Heart left ventricle (tissue), 13 donors: Measurements from ENCODE around the gene PDCD11.

ENCODE experiments used
- POLR2A ChIP-seq, 2 donors: fragments of 450-650 bp; IDR thresholded peaks; one replicate each; pipeline ENCODE4 v1.6.1; 2017; ENCODE audit warnings: antibody characterized with exemption in 2 of 2, mild to moderate bottlenecking in 2 of 2, moderate library complexity in 2 of 2
- TF ChIP-seq, protein P1 (sequence below), 12 donors: fragments of 200-600 bp; sonication (generic) in 4 of 12; IDR thresholded peaks; one replicate each; pipeline versions ENCODE4 v1.5.0 to v1.8.0; 2018 to 2022; ENCODE audit warnings: antibody characterized with exemption in 12 of 12, mild to moderate bottlenecking in 5 of 12
- donor health status: ischemic (EF 13 %, LVEDD 7.1; RV severe dilation, severe dysfunction).
- donor health status: DM: no; HTN: yes; CAD: no.
- donor health status: DM: no; HTN: no; CAD: no.
- donor health status: ischemic (EF 25% LVEDD 6.9; RV normal size, moderate dysfunction).
- donor health status: ischemic (EF 25% LVEDD 5.7; RV mildly dilated, moderate dysfunction).
- donor health status: ischemic (EF 35%, LVEDD 5.7; RV mildly dilated, moderate dysfunction).
- donor health status: nonischemic (EF 11% LVEDD 7.7; RV severe dilation, severe dysfunction).
- donor health status: DM: yes; HTN: yes; CAD: no.
- donor health status: PGD.
- donor health status: ischemic (EF 29% LVEDD 5.4; RV normal size, mild dysfunction).
- donor health status: nonischemic (EF 23%, LVEDD 6.1; RV moderate dilation, normal function).

DNA sequence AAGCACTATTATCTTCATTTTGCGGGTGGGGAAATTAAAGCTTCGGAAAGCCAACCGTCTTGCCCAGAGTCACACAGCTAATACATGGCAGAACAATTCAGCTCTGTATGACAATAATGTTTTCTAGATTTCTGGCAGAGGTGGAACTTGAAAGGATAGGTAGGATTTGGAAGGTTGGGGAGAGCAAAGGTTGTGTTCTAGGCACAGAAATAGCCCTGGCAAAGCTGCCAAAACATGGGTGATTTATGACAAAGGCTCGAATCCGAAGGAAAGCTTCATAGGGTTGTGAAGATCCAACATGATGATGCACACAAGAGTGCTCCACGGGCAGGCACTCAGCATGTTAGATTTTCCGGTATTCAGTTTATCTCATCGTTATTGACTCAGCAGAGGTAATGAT, 19.2 kb downstream of the PDCD11 start:
- TF ChIP-seq, protein P1, sequence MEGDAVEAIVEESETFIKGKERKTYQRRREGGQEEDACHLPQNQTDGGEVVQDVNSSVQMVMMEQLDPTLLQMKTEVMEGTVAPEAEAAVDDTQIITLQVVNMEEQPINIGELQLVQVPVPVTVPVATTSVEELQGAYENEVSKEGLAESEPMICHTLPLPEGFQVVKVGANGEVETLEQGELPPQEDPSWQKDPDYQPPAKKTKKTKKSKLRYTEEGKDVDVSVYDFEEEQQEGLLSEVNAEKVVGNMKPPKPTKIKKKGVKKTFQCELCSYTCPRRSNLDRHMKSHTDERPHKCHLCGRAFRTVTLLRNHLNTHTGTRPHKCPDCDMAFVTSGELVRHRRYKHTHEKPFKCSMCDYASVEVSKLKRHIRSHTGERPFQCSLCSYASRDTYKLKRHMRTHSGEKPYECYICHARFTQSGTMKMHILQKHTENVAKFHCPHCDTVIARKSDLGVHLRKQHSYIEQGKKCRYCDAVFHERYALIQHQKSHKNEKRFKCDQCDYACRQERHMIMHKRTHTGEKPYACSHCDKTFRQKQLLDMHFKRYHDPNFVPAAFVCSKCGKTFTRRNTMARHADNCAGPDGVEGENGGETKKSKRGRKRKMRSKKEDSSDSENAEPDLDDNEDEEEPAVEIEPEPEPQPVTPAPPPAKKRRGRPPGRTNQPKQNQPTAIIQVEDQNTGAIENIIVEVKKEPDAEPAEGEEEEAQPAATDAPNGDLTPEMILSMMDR (IDR thresholded peaks at IDR 0.05): no peak
- TF ChIP-seq POLR2A (IDR thresholded peaks at IDR 0.05): no peak
